ENCODE data around the gene KAT6B. TPM values are rescaled to one million over a fixed set of nuclear protein-coding genes. Genes with fewer than 3 reads are reported as not detected.
A peak's percentile ranks its signal among the peaks of the same experiment; 100 is the strongest.

Gene KAT6B
- total RNA-seq, 2 experiments from 2014 or later = 70.3 to 74.2 TPM

DNA sequence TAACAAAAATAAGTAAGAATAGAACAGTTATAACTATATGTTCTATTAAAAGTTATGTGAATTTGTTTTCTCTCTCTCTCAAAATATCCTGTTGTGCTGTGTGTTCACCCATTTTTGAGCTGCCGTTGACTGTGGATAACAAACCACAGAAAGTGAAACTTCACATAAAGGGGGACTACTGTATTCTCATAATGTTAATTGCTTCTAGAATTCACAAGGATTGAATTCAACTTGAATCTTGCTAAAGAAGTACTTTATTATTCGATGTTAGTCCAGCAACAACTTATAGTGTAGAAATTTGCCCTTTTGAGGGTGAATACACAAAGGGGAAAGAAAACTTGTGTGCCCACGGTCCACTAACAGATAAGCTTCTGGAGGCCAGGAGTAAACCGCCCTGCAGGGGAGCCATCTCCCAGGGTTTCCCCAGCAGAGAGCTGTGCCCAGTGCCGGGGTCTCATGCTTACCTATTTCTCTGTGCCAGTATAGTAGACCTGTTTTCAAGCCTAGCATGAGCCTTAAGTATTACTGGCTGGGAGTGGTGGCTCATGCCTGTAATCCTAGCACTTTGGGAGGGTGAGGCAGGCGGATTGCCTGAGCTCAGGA, 87.1 kb downstream of the KAT6B start:
- Histone ChIP-seq H3K27me3 (ENCODE audit: control insufficient read depth in 1 of 2, insufficient read depth in 2 of 2, low read length in 2 of 2) (no peaks in the 10 kb centered on the region), H3K36me3 (ENCODE audit: insufficient read depth, low read length) (no peaks in the 10 kb centered on the region), H3K9me3 (ENCODE audit: control insufficient read depth in 1 of 2, insufficient read depth in 1 of 2, low read length in 2 of 2) (peaks cover 0 to 5% of the 10 kb centered on the region in 2 experiments), H3K27ac (ENCODE audit: low read depth in 1 of 2, low read length in 2 of 2) (no peak overlapping the region), H3K4me1 (ENCODE audit: insufficient read depth, low read length) (peaks cover 6% of the 10 kb centered on the region), H3K4me3 (ENCODE audit: low read length) (no peak overlapping the region)
- intact Hi-C loops (cut with DNase I, micrococcal nuclease) = no loop called here
- H3K36me3 Mint-ChIP-seq (ENCODE audit: low read depth) = peaks cover 23% of the 10 kb centered on the region
- no peaks in the 10 kb centered on the region for H3K9me3 Mint-ChIP-seq
- ATAC-seq (ENCODE audit: poor library complexity) (no peak), DNase-seq (peak in 1 of 14 experiments; percentile 14)
- H3K4me3 Mint-ChIP-seq = peak overlapping the region; percentile 11
- peak overlapping the region; percentile 43 for H3K27ac Mint-ChIP-seq
- ChIA-PET POLR2A (interaction anchor here (1.0 kb wide), 1 partner anchor 18 kb away, joined by 3 read pairs; no protein-coding TSS in a partner anchor), CTCF (no interaction called here)
- H3K27me3 Mint-ChIP-seq = no peaks in the 10 kb centered on the region
- TF ChIP-seq, protein P1, sequence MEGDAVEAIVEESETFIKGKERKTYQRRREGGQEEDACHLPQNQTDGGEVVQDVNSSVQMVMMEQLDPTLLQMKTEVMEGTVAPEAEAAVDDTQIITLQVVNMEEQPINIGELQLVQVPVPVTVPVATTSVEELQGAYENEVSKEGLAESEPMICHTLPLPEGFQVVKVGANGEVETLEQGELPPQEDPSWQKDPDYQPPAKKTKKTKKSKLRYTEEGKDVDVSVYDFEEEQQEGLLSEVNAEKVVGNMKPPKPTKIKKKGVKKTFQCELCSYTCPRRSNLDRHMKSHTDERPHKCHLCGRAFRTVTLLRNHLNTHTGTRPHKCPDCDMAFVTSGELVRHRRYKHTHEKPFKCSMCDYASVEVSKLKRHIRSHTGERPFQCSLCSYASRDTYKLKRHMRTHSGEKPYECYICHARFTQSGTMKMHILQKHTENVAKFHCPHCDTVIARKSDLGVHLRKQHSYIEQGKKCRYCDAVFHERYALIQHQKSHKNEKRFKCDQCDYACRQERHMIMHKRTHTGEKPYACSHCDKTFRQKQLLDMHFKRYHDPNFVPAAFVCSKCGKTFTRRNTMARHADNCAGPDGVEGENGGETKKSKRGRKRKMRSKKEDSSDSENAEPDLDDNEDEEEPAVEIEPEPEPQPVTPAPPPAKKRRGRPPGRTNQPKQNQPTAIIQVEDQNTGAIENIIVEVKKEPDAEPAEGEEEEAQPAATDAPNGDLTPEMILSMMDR (IDR thresholded peaks at IDR 0.05) = no peak
- peaks cover 66% of the 10 kb centered on the region for H3K4me1 Mint-ChIP-seq (ENCODE audit: low read depth)

DNA sequence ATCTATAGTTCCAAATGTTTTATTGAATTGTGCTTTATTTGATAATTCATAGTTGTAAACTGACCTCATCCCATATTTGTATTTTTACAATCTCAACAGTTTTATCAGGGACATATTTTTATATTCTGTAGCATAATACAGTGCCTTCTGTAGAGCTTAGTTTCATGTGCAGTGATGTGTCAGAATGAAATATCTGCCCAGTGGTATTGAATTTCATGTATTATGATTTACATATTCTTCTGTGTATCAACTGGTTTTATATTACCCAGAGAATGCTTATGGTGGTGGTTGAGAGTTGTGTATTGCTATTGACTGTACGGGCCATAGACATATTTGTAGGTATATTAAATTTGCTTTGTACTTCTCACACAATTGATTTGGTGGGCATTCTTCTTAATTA, 89.9 kb downstream of the KAT6B start:
- Mint-ChIP-seq H3K36me3 (ENCODE audit: low read depth) (peaks cover 41% of the 10 kb centered on the region), H3K27me3 (no peaks in the 10 kb centered on the region), H3K4me1 (ENCODE audit: low read depth) (peaks cover 50% of the 10 kb centered on the region), H3K9me3 (no peaks in the 10 kb centered on the region), H3K4me3 (no peak overlapping the region), H3K27ac (no peak overlapping the region)
- ATAC-seq (ENCODE audit: poor library complexity) = no peak
- H3K4me3 ChIP-seq (ENCODE audit: low read length) = no peak overlapping the region
- POLR2A ChIA-PET = no interaction called here
- H3K27ac ChIP-seq (ENCODE audit: low read depth in 1 of 2, low read length in 2 of 2) = no peak overlapping the region
- TF ChIP-seq, protein P1 (IDR thresholded peaks at IDR 0.05) = no peak
- intact Hi-C loops (cut with DNase I, micrococcal nuclease) = no loop called here
- peaks cover 5 to 18% of the 10 kb centered on the region in 2 experiments for H3K9me3 ChIP-seq (ENCODE audit: control insufficient read depth in 1 of 2, insufficient read depth in 1 of 2, low read length in 2 of 2)
- CTCF ChIA-PET = no interaction called here
- no peaks in the 10 kb centered on the region for H3K36me3 ChIP-seq (ENCODE audit: insufficient read depth, low read length)
- no peak for DNase-seq
- no peaks in the 10 kb centered on the region for H3K27me3 ChIP-seq (ENCODE audit: control insufficient read depth in 1 of 2, insufficient read depth in 2 of 2, low read length in 2 of 2)
- H3K4me1 ChIP-seq (ENCODE audit: insufficient read depth, low read length) = peaks cover 6% of the 10 kb centered on the region

DNA sequence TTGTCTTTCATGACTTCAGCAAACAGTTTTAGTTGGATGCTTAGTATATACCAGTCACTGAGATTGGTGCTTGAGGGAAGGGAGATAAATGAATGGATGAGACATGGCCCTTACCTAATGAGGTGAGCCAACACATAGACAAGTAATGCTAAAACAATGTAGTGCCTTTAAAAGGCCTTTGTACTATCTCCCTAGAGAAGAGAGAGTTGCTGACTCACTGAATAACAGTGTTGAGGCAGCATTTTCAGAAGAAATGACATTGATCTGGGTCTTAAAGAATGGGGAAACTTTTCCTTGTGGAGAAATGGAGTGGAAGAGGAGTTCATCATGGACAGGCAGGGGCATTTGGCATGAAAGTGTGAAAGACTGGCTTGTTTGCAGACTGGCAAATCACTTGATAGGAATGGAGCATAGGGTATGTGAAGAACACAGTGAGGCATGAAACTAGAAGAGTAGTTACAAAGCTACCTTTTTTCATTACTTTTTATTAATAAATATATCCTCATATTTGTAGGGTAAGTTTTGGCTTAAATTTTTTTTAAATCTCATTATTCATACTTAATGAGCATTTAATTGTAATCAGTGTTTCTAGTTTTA, 91.2 kb downstream of the KAT6B start:
- Histone ChIP-seq H3K4me3 (ENCODE audit: low read length) (no peak overlapping the region), H3K4me1 (ENCODE audit: insufficient read depth, low read length) (peaks cover 11% of the 10 kb centered on the region), H3K36me3 (ENCODE audit: insufficient read depth, low read length) (no peaks in the 10 kb centered on the region), H3K27me3 (ENCODE audit: control insufficient read depth in 1 of 2, insufficient read depth in 2 of 2, low read length in 2 of 2) (no peaks in the 10 kb centered on the region), H3K9me3 (ENCODE audit: control insufficient read depth in 1 of 2, insufficient read depth in 1 of 2, low read length in 2 of 2) (peaks cover 5 to 18% of the 10 kb centered on the region in 2 experiments), H3K27ac (ENCODE audit: low read depth in 1 of 2, low read length in 2 of 2) (no peak overlapping the region)
- Mint-ChIP-seq H3K27me3 (no peaks in the 10 kb centered on the region), H3K36me3 (ENCODE audit: low read depth) (peaks cover 45% of the 10 kb centered on the region), H3K9me3 (no peaks in the 10 kb centered on the region), H3K4me1 (ENCODE audit: low read depth) (peaks cover 51% of the 10 kb centered on the region), H3K27ac (no peak overlapping the region), H3K4me3 (no peak overlapping the region)
- ChIA-PET CTCF (no interaction called here), POLR2A (no interaction called here)
- intact Hi-C loops (cut with DNase I, micrococcal nuclease) = no loop called here
- DNase-seq (no peak), ATAC-seq (ENCODE audit: poor library complexity) (no peak)
- TF ChIP-seq, protein P1 (IDR thresholded peaks at IDR 0.05) = no peak

Data from CD4-positive, alpha-beta T cell (primary cell).